ENCODE results near the gene SEMA4B.
A peak's percentile ranks its signal among the peaks of the same experiment; 100 is the strongest.

The SEMA4B gene

DNA sequence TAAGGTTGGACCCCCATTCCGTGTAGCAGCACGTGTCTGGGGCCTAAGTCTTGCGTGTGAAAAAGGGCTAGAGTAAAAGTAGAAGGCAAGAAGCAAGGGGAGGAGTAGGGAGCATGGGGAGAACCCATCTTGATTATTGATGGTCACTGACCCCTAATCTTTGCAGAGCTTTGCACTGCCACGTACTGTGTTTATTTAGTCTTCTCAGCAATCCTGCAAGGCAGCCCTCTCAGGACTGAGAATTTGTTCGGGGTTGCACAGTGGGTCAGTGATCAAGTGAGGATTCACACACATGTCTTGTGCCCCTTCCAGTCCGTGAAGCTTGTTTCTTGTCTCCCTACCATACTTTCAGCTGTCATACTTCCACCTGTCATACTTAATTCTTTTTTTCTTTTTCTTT lies 7.2 kb downstream of the SEMA4B start:
- DNase-seq = no peak

DNA sequence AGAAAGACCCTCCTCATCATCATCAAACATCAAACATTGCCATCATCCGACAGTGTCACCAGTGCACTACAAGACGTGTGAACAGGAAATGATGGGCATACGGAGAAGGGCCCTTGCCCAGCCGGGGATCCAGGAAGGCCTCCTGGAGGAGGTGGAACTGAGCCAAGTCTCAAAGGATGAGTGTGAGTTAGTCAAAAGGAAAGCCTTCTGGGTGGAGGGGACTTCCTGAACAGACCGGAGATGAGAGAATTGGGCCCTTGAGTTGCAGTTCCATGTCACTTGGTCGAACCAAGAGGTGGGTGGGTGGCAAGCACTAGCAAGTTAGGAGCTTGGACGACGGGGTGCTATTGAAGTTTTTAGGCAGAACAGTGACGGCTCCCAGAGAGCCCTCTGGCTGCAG lies 8.5 kb downstream of the SEMA4B start:
- DNase-seq = no peak

DNA sequence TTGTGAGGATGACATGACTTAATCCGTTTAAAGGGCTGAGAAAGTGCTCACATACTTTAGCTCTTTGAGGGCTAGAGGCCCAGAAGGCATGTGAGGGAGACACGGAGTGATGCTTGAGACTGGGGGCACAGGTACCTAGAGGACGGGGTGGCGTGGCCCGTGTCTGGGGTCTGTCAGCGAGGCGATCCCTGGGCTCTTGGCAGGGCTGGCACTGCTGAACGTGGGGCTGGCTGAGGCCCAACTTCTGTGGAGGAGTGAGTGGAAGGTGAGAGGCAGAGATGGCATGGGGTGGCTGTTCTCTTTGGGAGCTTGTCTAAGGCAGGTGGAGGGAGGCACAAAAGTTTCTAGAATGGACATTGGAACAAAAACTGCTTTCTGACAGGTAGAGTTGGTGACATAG lies 9.5 kb downstream of the SEMA4B start:
- DNase-seq = no peak

DNA sequence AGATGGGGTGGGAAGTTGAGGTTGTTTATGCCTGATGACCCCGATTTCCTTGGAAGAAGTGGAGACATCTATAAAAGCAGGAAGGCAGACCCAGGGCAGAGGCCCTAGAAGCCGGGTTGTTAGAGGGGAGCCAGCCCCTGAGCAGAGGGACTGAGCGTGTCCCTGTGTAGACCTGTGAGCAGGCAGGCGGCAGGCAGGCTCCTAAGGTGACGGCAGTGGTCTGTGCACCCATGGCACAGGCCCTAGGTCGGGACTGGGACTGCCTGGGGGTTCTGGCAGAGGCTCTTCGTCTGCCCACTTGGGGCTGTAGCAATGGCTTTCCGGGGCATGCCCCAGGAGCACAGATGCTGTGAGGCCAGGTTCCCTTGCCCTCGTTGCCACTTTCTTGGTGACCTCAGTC lies 9.9 kb downstream of the SEMA4B start:
- DNase-seq = no peak

DNA sequence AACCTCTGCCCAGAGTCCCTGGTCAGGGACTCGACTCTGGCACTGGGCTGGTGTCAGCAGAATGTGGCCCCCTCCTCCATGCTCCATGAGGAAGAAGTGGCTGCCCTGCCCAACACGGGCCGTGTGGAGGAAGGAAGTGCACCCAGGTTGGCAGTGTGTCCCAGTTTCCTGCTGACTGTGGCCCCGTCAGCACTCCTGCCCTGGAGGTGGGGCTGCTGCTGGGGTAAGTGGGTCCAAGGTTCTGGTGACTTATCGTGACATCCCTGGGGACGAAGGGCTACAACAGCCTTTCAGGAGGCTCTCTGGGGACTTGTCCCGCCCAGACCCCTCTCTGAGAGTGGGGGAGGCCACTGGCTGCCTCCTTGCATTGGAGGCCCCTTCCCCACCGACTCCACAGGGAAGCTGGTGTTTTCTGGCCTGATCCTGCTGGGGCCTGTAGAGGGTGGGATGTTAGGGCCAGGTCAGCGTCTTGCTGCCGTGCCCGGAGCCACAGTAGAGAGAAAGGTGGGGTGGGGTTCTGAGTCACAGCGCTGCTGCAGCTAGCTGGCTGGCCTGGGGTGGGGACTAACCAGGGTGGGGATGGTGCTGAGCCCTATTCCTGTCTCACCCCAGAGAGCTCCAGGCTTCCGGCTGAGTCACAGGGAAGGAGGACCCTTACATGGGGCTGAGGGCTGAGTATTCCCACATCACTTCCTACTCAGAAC lies 10.5 kb downstream of the SEMA4B start:
- no peak for DNase-seq

DNA sequence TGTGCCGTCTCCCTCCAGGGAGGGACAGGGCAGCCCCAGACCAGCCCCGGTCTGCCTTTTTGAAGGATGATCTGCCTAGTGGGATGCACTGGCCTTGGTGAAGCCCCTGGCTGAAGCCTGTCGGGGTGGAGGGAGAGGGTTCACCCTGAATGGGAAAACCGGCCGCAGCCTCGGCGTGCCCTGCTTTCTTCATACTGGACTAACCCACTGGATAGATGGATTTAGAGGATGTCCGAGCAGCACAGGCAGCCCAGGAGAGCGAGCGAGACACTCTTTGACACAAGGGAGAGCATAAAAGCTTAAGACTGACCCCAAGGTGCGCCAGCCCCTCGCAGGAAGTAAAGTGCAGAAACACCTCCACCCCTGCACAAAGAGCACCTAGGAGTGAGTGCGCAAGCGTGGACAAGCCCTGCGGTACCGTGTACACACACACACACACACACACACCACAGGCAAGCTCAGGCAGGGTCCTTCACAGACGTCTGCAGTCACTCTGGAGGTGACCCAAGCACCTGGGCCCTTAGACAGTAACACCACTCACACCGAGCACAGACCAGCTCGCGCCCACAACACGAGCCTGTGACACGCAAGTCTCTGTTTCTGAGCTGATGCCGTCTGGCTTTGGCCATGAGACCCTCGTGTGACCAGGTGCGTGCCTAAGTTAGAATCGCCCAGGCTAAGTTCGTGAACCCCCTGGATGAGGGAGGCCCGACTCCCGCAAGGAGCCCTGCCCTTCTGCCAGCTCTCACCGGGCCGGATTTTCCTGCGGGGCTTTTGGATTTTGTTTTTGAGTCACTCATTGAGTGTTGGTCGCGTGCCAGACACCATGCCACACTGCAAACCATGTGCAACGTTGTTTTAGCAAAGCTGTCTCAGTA lies 11.3 kb downstream of the SEMA4B start:
- DNase-seq = no peak

DNA sequence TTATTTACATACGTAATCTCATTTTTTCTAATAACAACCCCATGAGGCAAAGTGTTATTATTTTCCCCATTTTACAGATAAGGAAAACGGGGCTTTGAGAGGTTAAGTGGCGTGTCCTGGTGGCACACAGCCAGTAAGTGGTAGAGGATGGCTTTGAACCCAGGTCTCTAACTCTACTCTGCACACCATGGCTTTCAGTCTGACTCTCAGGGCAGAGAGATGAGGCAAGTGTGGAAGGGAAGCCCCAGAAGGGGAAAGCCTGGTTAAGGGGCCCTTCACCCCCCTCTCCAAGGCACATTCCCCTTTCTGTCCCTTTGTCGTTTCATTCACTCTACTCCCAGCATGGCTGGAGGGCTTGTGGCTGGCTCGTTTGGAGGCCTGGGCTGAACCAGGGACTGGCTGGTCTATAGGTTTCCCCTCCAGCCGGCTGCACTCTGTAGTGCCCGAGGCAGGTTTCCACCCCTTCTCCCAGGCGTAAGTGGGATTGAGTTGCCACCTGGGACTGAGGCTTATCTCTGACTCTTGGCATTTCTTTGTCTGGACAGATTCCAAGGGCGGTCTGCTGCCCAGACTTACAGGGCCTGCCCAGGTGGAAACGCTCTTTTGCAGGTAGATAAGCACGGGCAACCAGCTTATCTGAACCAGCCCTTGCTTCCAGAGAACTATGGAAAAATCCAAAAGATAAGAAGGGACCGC lies 12.1 kb downstream of the SEMA4B start:
- DNase-seq = peak; percentile 66

DNA sequence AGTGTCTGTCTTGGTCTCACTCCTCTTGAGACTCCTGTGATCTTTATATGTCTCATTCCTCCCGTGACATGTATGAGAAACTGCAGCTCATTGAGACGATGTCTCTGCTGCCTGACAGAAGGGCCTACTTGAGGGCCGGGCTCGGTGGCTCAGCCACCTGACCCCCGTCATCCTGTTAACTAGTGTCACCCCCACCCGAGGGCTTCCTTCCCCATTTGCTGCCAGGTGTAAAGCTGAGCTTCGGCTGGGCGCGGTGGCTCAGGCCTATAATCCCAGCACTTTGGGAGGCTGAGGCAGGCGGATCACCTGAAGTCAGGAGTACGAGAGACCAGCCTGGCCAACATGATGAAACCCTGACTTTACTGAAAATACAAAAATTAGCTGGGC lies 12.7 kb downstream of the SEMA4B start:
- peak; percentile 52 for DNase-seq

DNA sequence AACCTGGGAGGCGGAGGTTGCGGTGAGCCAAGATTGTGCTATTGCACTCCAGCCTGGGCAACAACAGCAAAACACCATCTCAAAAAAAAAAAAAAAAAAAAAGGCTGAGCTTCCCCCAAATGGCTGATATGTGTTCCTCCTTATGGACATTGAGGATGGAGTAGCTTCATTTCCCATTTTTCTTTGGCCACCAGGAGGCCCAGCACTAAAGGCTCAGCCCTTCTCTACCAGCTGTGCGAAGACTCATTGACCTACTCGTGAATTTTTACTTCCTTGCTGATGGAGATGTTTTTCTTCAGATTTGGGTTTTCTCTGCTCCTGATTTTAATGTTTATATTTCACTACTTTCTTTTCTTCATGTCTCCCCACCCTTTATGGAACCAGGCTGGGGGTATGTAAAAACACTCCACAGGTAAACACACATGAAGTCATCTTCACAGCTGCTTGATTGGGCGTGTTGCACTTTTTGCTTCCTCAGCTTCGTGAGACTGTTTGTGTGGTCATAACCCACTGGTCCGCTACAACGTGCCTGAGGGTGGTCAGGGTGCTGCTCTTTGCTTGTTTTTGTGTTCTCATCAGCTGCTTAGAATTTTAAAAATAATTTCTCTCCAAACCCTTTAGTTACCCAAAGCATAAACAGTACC lies 13.5 kb downstream of the SEMA4B start:
- DNase-seq = no peak

DNA sequence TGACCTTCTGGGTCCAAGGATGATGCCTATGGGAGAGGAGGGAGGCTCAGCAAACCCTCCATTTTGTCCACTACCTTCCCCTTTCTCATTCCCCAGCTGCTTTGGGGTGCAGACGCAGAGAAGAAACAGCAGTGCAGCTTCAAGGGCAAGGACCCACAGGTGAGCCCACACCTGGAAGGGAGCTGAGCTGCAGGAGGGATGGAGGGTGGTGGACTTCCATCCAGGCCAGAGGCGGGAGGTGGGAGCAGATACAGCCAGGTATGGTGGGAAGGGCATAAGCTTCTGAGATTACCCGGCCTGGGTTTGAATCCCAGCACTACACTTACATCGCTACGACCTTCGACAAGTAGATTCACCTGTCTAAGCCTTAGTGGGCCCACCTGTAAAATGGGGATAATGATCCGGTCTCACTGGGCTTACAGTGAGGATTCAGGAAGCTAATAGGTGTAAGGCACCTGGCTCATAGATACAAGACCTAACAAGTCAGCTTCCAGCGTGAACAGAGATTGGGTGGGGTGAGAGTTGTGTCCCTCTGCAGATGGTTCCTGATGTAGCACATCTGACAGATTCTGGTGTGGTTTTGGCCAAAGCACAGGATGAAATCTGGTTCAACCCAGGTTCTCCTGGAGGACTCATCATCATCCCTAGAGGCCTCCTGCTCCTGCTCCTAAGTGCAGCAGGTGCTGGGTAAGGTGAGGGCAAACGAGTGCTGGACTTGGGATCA lies 16.7 kb downstream of the SEMA4B start:
- no peak for DNase-seq

DNA sequence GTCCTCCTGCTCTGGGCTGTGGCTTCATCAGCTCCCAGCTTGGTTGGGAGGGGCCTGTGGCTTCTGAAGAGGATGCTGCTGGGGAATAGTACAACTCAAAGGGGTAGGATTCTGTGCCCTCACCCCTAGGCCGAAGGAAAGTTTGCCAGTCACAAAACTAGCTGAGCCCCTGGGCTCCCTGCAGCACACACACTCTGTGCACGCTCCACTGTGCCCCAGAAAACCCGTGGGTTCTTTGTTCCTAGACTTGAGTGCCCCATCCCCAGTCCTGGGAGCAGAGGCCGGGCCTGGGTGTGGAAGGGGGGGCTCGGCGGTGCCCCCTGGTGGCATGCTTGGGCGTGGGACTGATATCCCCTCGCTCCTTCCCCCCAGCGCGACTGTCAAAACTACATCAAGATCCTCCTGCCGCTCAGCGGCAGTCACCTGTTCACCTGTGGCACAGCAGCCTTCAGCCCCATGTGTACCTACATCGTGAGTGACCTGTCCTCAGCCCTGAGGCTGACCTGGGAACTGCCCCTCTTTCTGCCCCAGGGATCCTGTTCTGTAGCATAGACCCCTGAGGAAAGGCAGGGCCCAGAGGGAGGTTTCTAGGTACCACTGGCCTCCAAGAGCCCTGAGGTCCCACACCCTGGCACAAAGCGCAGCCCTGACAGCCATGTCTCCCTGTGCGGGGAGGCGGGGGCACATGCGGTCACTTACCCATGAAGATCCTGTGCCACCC lies 18.5 kb downstream of the SEMA4B start:
- DNase-seq = no peak

DNA sequence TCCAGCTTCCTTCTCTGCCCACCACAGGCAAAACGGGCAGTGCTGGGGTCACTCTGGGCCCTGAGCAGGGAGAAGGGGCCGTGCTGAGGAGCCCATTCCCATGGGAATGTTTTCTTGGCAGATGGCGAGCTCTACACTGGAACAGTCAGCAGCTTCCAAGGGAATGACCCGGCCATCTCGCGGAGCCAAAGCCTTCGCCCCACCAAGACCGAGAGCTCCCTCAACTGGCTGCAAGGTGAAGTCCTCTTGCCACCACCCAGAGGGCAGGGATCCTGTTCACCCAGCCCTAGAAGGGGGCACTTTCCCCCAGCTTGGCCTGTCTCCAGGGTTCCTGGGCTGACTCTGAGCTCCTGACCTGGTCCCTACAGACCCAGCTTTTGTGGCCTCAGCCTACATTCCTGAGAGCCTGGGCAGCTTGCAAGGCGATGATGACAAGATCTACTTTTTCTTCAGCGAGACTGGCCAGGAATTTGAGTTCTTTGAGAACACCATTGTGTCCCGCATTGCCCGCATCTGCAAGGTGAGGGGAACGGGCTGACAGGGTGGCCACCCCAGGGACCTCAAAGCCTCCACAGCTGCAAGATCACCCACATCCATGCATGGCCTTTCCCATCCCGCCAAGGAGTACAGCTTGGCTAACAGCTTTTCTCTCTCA lies 20.2 kb downstream of the SEMA4B start:
- DNase-seq = peak; percentile 60

DNA sequence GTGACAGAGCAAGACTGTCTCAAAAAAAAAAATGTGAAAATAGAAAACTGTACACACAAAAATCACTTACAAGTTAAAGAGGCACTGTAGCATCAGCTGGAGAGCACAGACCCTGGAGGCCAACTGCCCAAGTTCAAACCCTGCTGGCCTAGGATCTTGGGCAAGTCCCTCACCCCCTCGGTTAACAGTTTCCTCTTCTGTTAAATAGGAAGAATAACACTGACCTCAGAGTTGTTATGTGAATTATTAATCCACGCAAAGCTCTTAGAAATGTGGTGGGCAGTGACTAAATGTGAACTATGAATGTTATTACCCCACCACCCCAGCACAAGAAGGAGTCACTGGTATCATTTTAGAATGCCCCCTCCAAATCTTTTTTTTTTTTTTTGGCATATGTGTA lies 21.4 kb downstream of the SEMA4B start:
- DNase-seq = no peak

DNA sequence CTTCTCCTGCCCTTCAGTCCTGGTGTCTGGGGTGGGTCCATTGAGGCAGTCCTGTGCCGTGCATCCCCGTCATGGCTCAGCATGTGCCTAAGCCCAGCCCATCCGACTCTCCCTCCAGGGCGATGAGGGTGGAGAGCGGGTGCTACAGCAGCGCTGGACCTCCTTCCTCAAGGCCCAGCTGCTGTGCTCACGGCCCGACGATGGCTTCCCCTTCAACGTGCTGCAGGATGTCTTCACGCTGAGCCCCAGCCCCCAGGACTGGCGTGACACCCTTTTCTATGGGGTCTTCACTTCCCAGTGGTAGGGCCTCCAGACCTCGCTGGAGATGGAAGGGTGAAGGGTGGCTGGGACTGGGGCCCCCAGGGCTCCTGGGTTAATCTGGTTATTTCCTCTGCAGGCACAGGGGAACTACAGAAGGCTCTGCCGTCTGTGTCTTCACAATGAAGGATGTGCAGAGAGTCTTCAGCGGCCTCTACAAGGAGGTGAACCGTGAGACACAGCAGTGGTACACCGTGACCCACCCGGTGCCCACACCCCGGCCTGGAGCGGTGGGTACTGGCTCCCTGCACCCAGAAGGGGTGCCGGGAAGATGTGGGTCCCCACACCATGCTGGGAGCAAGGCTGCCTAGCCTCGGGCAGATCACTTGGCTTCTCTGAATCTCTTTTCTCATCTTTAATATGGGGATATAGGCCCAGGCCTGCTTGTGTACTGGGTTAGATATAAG lies 22.5 kb downstream of the SEMA4B start:
- DNase-seq = no peak

DNA sequence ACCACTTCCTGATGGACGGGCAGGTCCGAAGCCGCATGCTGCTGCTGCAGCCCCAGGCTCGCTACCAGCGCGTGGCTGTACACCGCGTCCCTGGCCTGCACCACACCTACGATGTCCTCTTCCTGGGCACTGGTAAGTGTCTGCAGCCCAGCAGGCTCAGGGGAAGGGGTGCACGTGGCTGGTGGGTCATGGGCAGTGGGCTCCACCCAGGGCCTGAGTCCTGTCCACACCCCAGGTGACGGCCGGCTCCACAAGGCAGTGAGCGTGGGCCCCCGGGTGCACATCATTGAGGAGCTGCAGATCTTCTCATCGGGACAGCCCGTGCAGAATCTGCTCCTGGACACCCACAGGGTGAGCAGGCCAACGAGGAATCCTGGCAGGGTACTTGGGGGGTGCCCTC lies 23.9 kb downstream of the SEMA4B start:
- DNase-seq = no peak

DNA sequence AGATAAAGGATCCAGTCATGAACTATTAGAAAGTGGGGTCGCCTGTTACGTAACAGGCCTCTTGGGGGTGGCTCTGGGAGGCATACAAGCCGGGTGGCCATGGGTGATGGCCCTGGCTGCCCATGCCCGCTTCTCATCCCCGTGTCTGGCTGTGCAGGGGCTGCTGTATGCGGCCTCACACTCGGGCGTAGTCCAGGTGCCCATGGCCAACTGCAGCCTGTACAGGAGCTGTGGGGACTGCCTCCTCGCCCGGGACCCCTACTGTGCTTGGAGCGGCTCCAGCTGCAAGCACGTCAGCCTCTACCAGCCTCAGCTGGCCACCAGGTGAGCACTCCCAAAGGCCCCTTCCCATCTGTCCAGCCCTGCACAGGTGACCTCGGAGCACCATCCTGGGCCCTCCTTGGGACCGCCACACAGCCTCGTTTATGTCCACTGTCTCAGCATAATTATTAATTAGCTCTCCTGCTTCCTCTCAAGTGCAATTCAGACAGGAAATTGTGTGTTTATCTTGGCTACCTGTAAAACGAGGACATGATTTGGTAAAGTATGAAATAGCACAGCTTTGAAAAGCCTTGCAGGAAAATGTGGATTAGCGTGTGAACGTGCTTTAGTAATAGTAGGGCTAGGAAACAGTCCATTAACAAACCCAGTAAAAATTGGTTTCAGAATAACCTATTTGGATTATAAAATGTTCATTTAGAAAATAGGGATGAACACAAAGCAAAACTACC lies 24.5 kb downstream of the SEMA4B start:
- no peak for DNase-seq

DNA sequence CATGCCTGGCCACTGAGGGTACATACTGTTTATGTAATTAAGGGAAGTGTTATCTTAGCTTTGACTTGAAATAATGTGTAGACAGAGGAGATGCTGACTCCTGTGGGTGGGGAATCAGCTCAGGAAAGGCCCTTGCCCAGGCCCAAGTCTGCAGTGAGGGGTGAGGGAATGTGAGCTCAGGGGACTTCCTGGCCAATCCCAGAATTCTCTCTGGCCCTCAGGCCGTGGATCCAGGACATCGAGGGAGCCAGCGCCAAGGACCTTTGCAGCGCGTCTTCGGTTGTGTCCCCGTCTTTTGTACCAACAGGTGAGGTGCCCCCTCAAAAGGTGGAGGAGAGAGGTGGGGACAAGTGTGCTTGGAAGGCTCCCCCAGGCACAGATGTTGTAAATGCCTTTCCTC lies 26.2 kb downstream of the SEMA4B start:
- no peak for DNase-seq

DNA sequence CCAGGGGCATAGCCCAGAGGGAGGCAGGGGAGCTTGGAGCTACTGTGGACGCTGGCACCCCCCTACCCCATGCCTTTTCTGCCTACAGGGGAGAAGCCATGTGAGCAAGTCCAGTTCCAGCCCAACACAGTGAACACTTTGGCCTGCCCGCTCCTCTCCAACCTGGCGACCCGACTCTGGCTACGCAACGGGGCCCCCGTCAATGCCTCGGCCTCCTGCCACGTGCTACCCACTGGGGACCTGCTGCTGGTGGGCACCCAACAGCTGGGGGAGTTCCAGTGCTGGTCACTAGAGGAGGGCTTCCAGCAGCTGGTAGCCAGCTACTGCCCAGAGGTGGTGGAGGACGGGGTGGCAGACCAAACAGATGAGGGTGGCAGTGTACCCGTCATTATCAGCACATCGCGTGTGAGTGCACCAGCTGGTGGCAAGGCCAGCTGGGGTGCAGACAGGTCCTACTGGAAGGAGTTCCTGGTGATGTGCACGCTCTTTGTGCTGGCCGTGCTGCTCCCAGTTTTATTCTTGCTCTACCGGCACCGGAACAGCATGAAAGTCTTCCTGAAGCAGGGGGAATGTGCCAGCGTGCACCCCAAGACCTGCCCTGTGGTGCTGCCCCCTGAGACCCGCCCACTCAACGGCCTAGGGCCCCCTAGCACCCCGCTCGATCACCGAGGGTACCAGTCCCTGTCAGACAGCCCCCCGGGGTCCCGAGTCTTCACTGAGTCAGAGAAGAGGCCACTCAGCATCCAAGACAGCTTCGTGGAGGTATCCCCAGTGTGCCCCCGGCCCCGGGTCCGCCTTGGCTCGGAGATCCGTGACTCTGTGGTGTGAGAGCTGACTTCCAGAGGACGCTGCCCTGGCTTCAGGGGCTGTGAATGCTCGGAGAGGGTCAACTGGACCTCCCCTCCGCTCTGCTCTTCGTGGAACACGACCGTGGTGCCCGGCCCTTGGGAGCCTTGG lies 27.0 kb downstream of the SEMA4B start:
- DNase-seq = no peak

DNA sequence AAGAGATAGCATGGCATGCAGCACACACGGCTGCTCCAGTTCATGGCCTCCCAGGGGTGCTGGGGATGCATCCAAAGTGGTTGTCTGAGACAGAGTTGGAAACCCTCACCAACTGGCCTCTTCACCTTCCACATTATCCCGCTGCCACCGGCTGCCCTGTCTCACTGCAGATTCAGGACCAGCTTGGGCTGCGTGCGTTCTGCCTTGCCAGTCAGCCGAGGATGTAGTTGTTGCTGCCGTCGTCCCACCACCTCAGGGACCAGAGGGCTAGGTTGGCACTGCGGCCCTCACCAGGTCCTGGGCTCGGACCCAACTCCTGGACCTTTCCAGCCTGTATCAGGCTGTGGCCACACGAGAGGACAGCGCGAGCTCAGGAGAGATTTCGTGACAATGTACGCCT lies 27.8 kb downstream of the SEMA4B start:
- DNase-seq = no peak
